GOT3 (cell line): ENCODE measurements around the gene ALDH1A2.
"Not testable (repeated sequence)": the region's sequence is repeated elsewhere in the genome, so short reads cannot be mapped to it uniquely, and the experiment has no call there.

Source experiments
- DNase-seq: peaks from one replicate; lab custom pipeline; 2025; ENCODE audit warnings: mixed read lengths; lab: John Stamatoyannopoulos, UW

ALDH1A2 gene

DNA sequence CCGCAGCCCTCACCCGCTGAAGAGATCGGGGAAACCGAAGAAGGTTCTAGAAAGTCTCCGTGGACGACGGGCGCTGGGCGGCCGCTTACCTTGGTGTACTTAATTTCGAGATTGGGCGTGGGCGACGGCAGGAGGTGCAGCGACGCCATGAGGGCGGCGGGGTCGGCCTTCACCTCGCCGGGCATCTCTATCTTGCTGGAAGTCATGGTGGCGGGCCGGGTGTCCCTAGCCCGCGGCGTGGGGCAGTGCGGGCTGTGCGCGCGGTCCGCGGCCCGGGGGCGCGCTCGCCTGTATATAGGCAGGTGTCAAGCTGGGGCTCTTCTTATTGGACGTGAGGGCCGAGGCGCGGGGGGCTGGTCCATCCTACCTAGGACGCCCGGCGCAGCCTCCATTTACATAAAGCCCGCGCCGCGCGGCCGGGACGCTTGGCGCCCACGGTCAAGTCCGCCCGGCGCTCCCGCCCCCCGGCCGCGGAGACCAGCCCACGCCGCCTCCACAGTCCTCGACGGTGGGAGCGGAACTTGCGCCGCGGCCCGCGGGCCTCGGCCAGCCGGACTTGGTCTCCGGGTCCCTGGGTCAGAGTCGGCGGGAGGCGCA lies at the start of gene ALDH1A2:
ALDH1A2 (minus strand) TSS at position 267 of the 597 bp plus-strand sequence; CDS start at position 206, 61 bp downstream.
- DNase-seq, result no peak

DNA sequence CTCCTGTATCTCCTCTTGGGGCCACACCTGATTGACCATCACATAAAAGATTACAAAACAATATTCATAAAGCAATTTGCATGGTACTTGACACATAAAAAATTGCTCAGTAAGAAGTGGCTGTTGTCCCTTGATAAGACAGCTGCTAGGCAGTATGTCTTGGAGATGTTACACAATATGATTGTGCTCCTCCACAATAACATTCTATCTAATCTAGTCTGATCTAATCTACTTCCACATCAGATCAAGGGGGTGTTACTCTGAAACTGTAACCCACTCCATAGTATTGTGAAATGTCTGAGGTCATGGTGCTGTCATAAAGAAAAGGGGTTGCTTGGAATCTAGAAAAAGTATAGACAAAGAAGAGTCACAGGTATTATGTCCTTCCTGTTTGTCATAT lies 49.3 kb upstream of the ALDH1A2 start:
- no peak for DNase-seq

DNA sequence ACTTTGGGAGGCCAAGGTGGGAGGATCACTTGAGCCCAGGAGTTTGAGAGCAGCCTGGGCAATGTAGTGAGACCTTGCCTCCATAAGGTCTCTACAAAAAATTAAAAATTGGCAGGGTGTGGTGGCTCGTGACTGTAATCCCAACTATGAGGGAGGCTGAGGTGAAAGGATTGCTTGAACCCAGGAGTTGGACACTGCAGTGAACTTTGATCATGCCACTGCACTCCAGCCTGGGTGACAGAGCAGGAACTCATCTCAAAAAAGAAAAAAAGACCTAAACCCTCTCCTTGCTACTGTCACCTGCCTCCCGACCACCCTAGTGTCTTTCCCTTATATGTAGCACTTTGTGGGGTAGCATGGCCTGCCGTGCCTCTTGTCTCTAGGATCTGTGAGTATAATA lies 48.9 kb upstream of the ALDH1A2 start:
- DNase-seq, result no peak

DNA sequence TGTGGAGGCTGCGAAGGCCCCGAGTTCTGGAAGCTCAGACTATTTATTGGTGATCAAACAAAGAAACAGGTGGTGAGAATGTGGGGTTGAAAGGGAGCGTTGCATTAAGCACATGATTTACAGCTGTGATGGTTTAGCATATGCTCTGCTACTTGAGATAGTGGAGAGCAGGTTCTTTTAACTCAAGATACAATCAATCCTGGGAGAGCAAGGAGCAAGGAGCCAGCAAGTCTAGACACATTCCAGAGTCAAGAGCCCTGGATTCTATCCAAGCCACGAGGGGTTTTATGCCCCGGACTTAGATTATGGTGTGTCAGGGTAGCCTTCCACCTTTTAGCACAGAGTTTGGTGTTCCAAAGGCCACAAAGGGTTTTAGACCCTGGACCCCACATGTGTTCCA lies 47.8 kb upstream of the ALDH1A2 start:
- DNase-seq, result not testable (repeated sequence)

DNA sequence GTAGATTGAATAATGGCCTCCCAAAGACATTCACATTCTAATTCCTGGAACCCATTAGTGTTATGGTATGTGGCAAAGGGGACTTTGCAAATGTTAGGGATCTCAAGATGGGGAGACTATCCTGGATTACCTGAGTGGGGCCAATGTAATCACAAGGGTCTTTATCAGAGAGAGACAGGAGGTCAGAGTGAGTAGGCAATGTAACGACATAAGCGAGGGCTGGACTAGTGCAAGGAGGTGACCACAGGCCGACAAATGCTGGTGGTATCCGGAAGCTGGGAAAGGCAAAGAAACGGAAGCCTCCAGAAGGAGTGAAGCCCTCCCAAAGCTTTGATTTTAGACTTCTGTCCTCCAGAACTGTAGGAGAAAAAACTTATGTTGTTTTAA lies 46.2 kb upstream of the ALDH1A2 start:
- DNase-seq, result no peak

DNA sequence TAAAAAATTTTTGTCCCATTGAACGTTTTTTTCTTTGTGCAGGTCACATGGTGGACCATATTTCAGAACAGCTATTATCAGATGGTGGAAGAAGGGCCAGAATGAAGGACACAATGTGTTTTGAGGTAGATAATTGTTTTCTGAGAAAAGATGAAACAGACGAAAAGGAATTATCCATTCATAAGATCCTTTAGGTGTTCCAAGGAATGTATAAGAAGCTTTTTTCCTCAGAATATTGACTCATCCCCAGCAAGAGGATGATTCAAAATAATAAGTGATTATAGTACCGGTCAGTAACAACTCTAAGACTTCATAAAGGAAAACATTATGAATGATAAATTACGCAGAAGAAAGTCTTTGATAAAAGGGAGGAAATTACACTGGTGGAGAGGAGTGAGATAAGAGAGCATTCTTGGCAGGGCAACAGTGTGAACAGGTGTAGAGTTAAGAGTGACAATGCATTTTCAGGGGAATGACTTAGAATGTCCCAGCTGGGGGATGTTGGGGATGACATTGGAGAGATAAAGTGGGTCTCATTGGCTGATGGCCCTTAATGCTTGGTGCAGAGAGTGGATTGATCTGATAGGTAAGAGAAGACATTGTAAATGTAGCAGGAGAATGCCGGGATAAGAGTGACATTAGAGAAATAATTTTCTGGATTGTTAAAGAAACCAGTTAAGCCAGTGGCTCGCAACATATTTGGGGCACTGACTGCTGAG lies 45.6 kb upstream of the ALDH1A2 start:
- DNase-seq, result no peak

DNA sequence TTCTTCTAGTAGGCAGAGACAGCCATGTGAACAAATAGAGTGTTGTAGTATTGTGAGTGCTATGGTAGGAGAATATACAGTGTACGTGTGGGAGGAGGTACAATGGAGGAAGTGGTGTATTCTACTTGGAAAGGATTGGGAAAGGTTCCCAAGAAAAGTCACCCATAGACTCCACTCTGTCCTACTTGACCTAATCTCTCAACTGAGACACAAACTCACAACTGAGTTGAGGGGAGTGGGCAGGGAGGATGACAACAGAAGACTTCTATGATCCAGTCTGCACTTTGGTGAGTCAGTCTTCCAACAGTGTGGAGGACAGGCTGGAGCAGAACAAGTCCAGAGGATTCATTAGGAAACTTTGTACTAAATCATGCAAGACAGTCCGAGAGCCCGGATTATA lies 43.9 kb upstream of the ALDH1A2 start:
- DNase-seq, result no peak

DNA sequence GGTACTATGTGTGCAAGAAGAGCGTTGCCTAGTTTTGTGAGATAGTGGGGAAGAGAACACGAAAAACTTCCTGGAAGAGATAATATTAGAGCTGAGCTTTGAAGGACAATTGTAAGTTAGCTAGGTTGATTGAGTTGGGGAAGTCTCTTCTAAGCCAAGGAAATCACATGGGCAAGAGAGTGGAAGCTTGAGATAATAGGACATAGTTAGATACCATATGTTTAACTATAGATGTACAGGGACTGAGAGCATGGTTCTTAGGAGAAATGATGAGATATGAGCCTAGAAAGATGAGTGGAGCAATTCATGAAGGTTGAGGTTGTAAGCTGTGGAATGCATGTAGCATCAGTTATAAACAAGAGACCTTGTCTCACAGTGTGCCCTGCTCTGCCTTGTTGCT lies 42.6 kb upstream of the ALDH1A2 start:
- DNase-seq, result no peak

DNA sequence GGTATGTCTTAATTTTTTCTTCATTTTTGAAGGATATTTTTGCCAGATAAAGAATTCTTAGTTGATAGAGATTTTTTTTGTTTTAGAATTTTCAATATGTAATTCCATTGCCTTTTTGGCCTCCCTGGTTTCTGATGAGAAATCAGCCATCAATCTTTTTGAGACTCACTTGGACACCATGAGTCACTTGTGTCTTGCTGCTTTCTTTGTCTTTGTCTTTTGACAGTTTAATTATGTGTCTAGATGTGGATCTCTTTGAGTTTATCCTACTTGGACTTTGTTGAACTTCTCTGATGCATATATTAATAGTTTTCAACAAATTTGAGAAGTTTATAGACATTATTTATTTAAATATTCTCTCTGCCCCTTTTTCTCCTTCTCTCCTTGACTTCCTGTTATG lies 38.0 kb upstream of the ALDH1A2 start:
- no peak for DNase-seq

DNA sequence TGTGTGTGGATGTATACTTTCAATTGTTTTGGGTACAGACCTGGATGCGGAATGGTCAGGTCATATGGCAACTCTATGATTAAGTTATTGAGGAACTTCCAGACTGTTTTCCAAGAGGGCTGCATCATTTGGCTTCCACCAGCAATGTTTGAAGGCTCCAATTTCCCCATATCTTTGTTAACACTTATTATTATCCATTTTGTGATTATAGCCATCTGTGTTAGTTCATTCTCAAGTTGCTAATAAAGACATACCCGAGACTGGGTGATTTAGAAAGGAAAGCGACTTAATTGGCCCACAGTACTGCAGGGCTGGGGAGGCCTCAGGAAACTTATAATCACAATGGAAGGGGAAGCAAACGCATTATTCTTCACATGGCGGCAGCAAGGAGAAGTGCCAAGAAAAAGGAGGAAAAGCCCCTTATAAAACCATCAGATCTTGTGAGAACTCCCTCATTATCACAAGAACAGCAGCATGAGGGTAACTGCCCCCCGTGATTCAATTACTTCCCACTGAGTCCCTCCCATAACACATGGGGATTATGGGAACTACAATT lies 31.1 kb upstream of the ALDH1A2 start:
- no peak for DNase-seq

DNA sequence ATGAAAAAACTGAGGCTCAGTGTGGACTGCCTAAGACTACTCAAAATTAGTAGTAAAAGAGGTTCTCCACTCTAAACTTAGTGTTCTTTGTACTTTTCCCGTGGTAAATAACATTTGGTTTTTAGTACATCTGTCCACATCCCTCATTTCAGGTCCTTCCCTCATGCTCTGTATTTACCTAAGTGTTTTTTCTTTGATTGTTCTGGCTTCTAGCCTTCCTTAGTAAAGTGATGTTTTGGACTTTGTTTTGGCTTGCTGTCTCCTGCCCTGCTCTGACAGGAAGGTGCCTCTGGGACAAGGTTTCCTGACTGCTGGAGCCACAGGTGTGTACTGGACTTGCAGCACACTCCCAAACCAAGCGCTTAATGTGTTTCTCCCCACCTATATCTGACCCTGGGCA lies 29.9 kb upstream of the ALDH1A2 start:
- DNase-seq, result no peak

DNA sequence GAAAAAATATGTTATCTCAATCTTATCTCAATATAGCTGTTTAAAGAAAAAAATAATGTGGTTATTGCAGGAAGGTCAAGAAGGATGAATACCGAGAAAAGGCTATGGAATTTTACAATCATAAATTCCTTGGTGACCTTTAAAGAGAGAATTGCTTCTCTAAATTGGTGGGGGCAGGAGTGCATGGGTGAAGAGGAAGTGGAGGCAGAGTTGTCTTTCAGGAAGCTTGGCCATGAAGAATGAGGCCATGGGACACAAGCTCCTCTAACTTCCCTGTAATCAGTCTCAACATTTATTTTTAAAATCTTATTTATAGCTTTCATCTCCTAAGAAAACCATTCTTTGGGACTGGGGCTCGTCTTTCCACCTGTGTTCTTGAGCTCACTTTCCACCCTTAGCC lies 22.4 kb upstream of the ALDH1A2 start:
- no peak for DNase-seq

DNA sequence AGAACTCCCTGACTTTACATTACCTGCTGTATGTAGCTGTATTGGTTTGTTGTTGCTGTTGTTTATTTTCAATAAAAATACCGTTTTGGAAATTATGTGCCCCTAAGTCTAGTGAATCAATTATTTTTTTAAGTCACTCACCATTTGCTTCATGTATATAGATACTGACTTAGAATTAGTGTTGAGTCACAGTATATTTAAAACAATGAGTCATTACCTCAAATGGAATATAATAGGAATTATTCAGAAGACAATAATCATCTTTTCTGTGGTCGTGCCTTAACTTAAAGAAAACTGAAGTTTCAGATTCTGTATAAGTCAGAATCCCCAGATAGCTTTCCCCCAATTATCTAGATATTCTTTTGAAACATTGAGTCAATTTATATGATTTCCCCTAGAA lies 21.0 kb upstream of the ALDH1A2 start:
- DNase-seq, result no peak

DNA sequence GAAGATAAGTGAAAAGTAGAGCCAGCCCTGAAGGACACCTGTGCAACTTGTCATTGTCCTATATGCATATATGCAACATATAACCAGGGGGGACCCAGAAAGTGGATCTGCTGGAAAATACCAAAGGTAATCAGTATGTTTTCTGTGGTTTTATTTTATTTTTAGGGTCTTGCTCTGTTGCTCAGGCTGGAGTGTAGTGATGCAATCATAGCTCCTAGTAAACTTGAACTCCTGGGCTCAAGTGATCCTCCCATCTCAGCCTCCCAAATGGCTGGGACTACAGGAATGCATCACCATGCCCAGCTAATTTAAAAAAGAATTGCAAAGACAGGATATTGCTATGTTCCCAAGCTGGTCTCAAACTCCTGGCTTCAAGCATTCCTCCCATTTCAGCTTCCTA lies 18.0 kb upstream of the ALDH1A2 start:
- DNase-seq, result no peak

DNA sequence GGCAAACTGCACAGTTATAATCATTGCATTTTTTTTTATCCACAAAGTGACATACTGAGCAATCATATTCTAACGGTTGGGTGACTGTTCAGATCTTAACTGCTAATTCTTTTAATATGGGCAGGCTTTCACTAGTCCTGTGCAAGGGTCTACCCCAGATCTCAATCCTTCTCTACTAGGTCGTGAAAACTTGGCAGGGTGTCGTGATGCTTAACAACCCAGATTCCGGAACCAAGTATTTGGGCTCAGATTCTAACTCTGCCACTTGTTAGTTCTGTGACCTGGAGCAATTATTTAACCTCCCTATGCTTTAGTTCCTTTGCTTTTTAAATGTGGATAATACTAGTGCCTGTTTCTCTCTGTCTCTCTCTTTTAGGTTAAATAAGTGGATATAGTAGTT lies 16.4 kb upstream of the ALDH1A2 start:
- no peak for DNase-seq

DNA sequence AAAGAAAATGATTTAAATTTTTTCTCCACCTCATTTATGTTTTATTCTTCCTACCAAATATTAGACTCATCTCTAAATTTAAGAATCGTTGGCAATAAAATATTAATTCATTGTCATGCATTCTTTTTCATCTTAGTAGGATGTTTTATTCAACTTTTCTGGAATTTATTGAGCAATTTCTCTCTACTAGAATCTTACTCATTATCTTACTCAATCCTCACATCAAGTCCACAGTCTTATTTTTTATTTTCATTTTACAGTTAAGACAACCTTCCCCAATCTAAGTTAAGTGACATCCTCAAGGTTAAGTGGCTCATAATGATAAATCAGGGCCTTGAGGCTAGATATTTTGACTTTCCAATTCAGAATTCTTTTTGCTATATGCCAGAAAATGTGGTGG lies 15.9 kb upstream of the ALDH1A2 start:
- DNase-seq, result no peak

DNA sequence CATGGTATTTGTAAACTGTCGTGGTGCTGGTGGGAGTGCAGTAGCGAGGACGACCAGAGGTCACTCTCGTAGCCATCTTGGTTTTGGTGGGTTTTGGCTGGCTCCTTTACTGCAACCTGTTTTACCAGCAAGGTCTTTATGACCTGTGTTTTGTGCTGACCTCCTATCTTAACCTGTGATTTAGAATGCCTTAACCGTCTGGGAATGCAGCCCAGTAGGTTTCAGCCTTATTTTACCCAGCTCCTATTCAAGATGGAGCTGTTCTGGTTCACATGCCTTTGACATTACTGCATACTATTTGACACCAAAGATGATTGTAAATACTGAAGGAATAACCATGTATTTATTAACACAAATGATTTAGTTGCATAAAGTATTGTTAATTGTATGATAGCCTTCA lies 15.4 kb upstream of the ALDH1A2 start:
- DNase-seq, result not testable (repeated sequence)

DNA sequence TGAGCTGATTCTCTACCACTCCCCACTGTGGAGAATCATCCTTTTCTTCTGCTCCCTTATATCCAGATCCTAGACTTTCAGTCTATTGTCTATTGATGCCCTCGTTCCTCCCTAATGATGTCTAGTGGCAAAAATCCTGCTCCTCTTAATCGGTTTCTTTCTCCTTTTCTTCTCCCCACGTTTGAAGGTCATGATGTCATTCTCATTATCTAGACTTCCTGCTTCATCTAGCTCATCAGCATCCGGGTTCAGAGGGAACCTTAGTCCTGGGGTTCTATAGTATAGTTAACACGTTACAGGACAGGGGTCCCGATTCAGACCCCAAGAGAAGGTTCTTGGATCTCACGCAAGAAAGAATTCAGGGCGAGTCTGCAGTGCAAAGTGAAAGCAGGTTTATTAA lies 14.9 kb upstream of the ALDH1A2 start:
- no peak for DNase-seq

DNA sequence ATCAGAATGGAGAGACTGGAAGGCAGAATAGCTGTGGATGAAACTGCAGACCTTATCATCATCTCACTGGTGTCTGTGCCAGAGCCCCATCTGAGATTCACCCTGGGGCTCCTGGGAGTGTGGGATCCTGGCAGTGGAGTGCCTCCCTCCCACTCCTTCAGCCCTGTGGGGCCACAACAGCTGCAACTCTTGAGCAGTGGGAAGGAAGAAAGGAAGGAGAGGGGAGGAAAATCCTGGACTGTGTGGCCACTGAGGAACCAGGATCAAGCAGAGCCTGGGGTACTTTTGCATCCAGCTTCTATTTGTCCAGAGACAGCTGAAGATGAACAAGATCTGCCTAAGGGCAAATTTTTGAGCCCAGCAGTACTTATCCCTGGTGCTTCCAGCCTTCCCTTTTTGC lies 13.1 kb upstream of the ALDH1A2 start:
- DNase-seq, result no peak

DNA sequence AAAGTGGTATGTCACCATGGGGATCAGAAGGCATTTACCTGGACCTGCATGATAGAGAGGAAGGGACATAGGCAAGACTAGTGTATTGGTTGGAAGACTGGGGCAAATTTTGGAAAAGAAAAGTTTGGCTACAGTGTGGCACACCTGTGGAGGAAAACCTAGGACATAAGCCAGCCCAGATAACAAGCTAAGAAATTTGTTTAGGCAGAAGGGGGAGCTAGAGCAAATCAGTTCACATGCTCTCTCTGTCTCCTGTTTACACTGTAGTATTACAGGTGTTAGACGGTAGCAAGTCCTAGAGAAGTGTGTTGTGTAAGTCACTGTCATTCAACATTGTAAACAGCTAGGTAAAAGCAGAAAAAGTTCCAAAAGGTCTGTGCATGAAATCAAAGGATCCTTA lies 11.9 kb upstream of the ALDH1A2 start:
- DNase-seq, result no peak

DNA sequence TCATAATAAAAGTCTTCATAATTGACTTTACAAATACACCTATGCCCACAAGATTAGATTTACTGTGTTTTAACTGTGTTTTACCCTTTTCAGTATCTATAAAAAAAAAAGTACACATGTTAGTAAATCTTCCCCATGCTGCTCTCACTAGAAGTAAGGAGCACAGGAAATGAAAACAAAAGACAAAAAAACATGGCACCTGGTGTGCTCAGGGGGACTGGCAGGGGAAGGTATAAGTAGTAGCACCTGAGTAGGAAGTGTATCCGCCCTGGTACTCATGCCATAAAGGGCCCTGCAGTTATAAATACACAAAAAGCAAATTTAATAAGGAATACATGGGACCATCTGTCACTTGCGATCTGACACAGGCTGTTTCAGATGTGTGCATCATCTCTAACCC lies 8.9 kb upstream of the ALDH1A2 start:
- no peak for DNase-seq

DNA sequence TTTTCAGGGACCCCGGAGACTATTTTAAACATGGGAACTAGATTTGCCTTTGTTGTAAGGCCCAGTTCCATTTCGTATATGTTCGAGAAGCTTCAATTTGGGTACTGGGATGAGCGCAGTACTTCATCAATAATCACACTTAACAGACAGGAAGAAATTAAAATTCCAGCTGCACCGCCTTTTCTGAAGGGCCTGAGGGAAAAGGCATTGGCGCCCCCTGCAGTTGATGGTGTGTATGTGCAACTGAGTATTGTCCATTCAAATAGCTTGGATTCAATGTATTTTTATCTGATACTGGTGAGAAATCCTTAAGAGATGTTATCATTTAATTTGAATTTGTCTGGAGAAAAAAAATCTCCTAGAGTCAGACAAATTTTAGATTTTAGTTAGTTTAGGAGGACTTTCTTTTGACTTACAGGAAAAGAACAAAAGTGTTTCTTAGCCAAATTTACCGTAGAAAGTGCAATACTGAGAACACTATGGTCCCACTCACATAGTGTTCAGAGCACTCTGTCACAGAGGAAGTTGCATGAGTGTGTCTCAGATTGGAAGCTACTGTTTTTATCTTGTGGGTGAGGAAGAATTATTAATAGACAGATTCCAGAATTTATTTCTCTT lies 5.4 kb upstream of the ALDH1A2 start:
- no peak for DNase-seq

DNA sequence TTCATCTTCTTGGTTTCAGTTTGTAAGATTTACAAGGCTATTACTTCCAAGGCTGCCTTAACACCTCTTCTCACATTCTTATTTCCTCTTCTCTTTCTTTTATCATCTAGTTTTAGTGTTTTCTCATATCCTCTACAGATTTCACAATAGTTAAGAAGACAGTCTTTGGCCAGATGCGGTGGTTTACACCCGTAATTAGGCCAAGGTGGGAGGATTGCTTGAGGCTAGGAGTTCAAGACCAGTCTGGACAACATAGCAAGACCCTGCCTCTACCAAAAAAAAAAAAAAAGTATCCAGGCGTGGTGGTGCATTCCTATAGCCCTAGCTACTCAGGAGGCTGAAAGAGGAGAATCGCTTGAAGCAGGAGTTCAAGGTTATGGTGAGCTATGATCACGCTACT lies 3.5 kb upstream of the ALDH1A2 start:
- no peak for DNase-seq
